Type B pancreatic cell (in vitro differentiated cells): Measurements from ENCODE around the gene ARNT2. TPM values are rescaled to one million over a fixed set of nuclear protein-coding genes. Genes with fewer than 3 reads are reported as not detected.

Source experiments
- DNase-seq: peaks from one replicate; pipeline ENCODE4 v3.0.0; 2021; ENCODE audit warnings: mixed read lengths; ENCODE audit not compliant: unreplicated experiment; ENCODE audit errors: extremely low spot score
- H3K27ac Mint-ChIP-seq: 2 replicates; pipeline ENCODE4 v1.8.0; 2021; ENCODE audit warnings: mild to moderate bottlenecking, mixed read lengths
- H3K27me3 Mint-ChIP-seq: 2 replicates; pipeline ENCODE4 v1.8.0; 2021; ENCODE audit warnings: mixed read lengths
- H3K36me3 Mint-ChIP-seq: 2 replicates; pipeline ENCODE4 v1.8.0; 2021; ENCODE audit warnings: mixed read lengths
- H3K4me1 Mint-ChIP-seq: one replicate; pipeline ENCODE4 v1.8.0; 2021; ENCODE audit warnings: mixed read lengths; ENCODE audit not compliant: unreplicated experiment
- H3K4me3 Mint-ChIP-seq: 2 replicates; pipeline ENCODE4 v1.8.0; 2021; ENCODE audit warnings: mild to moderate bottlenecking, mixed read lengths
- H3K9me3 Mint-ChIP-seq: 2 replicates; pipeline ENCODE4 v1.8.0; 2021; ENCODE audit warnings: mixed read lengths
- total RNA-seq: library from RNA; stranded (reverse); gene quantifications from 2 replicates; pipeline ENCODE4 v1.2.1, GENCODE V29; 2021; ENCODE audit warnings: low replicate concordance
- TF ChIP-seq, protein P1 (sequence below): fragments of 200-600 bp; sonication (generic); conservative IDR thresholded peaks from 2 replicates; pipeline ENCODE4 v1.5.0; 2021; ENCODE audit warnings: antibody characterized with exemption, mild to moderate bottlenecking

ARNT2 gene
- total RNA-seq, 1 donor from 2014 or later, result 22.4 TPM

DNA sequence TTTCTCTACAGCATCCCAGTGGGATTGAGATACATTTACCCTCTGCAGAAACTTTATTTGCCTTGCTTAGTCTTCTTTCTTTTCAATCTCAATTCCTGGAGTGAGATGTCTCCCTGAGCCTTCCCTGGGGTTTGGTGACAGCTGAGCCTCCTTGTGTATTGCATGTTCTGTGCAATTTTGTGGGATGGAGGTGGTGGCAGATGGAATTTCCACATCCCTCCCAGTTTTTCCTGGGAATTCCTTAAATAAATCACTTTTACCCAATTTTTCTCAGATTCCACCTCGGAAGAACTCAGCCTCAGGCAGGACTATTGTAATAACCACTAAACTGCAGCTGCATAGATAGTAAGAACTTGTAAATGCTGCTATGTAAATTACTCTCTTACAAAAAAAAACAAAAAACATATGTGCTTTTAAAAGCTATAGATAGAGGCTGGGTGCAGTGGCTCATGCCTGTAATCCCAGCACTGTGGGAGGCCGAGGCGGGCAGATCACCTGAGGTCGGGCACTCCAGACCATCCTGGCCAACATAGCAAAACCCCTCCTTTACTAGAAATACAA lies 202.4 kb downstream of the ARNT2 start:
- Mint-ChIP-seq H3K27ac (no peak overlapping the region), H3K9me3 (no peaks in the 10 kb centered on the region), H3K36me3 (no peaks in the 10 kb centered on the region), H3K4me1 (peaks cover 20% of the 10 kb centered on the region), H3K4me3 (no peak overlapping the region), H3K27me3 (no peaks in the 10 kb centered on the region)
- no peak for DNase-seq
- TF ChIP-seq, protein P1, sequence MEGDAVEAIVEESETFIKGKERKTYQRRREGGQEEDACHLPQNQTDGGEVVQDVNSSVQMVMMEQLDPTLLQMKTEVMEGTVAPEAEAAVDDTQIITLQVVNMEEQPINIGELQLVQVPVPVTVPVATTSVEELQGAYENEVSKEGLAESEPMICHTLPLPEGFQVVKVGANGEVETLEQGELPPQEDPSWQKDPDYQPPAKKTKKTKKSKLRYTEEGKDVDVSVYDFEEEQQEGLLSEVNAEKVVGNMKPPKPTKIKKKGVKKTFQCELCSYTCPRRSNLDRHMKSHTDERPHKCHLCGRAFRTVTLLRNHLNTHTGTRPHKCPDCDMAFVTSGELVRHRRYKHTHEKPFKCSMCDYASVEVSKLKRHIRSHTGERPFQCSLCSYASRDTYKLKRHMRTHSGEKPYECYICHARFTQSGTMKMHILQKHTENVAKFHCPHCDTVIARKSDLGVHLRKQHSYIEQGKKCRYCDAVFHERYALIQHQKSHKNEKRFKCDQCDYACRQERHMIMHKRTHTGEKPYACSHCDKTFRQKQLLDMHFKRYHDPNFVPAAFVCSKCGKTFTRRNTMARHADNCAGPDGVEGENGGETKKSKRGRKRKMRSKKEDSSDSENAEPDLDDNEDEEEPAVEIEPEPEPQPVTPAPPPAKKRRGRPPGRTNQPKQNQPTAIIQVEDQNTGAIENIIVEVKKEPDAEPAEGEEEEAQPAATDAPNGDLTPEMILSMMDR, result no peak

DNA sequence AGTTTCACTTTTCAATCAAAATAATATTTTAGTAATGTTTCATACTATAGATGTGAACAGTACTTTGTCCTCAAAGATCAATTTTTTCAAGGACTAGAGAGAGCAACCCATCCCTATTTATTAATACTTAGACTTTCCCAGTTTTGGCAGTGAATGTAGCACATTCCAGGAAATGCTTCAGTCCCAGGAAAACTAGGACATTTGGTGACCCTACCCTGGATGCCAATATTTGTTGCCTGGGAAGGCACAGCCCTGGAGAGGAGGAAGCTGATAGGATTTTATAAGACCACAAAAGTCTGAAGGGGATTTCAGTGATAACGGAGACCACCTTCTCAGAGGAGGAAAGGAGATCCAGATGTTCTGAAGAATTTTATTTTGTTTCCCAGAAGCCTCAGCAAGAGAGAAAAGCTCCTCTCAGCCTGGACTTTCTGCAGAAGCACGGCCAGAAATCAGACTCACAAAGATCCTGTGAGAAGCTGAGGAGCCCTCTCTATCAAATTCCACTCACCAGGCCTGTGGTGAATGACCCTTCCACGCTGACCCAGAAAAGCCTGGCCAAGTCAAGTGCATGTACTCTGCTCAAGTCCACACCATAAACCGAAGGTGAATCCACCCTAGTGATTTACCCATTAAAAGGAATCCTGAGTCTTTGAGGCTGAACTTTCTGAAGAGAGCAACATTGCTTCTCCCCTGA lies 203.3 kb downstream of the ARNT2 start:
- DNase-seq, result no peak
- TF ChIP-seq, protein P1, result no peak
- Mint-ChIP-seq H3K27ac (no peak overlapping the region), H3K9me3 (no peaks in the 10 kb centered on the region), H3K27me3 (no peaks in the 10 kb centered on the region), H3K36me3 (no peaks in the 10 kb centered on the region), H3K4me1 (peaks cover 20% of the 10 kb centered on the region), H3K4me3 (no peak overlapping the region)

DNA sequence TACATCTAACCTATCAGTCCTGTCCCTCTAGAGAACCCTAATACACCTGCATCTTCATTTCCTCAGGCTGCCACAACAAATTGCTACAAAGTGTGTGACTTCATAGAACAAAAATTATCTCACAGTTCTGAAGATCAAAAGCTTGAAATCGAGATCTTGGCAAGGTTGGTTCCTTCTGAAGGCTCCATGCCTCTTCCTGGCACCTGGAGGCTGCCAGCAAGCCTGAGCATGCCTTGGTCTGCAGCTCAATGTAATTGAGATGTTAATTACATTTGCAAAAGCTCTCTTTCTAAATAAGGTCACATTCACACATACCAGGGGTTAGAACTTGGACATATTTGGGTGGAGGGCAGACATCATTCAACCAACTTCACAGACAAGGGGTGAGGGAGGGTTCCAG lies 204.5 kb downstream of the ARNT2 start:
- no peaks in the 10 kb centered on the region for H3K36me3 Mint-ChIP-seq
- no peak overlapping the region for H3K4me3 Mint-ChIP-seq
- H3K9me3 Mint-ChIP-seq, result no peaks in the 10 kb centered on the region
- peaks cover 22% of the 10 kb centered on the region for H3K4me1 Mint-ChIP-seq
- no peak for DNase-seq
- no peak overlapping the region for H3K27ac Mint-ChIP-seq
- TF ChIP-seq, protein P1, result no peak
- no peaks in the 10 kb centered on the region for H3K27me3 Mint-ChIP-seq

DNA sequence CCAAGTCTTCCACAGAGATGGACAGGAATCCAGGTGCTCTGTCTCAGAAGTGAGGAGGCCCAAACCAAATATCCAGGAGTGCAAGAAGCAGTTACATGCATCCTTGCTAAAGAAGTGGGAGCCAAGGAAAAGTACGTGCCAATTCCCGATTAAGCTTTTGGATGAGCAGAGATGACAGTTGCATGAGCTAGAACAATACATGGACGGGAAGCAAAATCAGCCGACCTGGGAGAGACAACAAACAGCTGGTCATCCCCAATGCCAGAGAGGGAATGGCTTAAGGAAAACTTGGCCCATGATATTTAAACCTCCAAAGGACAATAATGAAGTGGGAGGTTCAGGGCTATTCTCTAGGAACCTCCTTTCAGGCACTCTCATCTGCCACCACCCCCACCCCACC lies 204.9 kb downstream of the ARNT2 start:
- Mint-ChIP-seq H3K27ac (no peak overlapping the region), H3K4me1 (peaks cover 26% of the 10 kb centered on the region), H3K27me3 (no peaks in the 10 kb centered on the region), H3K4me3 (no peak overlapping the region), H3K9me3 (no peaks in the 10 kb centered on the region), H3K36me3 (no peaks in the 10 kb centered on the region)
- TF ChIP-seq, protein P1, result no peak
- no peak for DNase-seq

DNA sequence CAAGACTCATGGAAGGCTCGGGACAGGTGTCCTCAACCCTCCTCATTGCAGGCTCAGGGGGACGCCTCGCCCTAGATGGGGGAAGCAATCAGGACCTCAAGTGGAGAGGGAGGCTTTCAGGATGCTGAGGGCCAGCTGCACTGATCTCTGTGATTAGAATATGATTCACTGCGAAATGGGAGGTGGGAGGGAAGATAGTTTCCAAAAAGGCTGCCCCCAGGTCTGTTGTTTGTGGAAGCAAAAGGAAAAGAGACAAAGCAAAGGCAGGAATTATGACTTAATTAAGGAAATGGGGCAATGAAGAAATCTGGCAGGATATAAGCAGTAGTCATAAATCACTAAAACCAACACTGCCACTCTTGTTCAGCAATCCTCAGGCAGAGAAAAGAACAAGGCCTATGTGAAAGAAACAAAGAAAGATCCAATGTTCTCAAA lies 205.3 kb downstream of the ARNT2 start:
- TF ChIP-seq, protein P1, result no peak
- Mint-ChIP-seq H3K4me3 (no peak overlapping the region), H3K4me1 (peaks cover 26% of the 10 kb centered on the region), H3K27me3 (no peaks in the 10 kb centered on the region), H3K36me3 (no peaks in the 10 kb centered on the region), H3K27ac (peak overlapping the region; percentile 17), H3K9me3 (no peaks in the 10 kb centered on the region)
- DNase-seq, result no peak
